ENCODE data around the gene KRT34.
"Not testable (repeated sequence)": the region's sequence is repeated elsewhere in the genome, so short reads cannot be mapped to it uniquely, and the experiment has no call there.

KRT34 gene

DNA sequence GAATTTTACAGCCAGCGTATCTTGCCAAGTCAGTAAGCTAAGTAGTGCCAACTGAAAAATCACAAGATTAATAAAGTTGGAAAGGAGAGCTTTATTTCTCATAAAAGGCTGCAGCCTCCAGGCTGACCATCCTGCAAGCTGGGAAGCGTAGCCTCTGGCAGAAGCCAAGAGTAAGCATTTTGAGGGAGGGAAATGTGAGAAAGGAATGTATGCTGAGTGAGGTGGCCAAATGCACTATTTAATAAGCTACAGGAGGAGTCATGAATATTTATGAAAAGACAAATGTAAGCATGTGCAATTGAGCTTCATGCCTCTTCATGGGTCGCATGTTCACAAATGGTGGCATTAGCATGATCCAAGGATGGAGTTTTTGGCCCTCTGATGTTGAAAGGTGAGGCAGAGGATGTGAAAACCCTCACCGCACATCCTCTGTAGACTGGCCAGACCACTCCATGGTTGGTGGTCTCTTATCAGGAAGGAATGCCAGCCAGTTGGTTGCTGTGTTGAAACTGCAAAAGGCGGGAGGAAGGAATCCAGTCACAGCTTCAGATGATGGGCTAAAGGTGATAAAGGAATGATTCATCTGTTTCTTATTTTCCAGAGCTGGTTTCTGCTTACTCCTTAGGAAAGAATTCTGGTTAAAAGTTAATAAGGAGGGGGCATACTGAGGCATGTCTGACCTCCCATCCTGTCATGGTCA is 21.7 kb downstream of the KRT34 start:
- no peak for DNase-seq

DNA sequence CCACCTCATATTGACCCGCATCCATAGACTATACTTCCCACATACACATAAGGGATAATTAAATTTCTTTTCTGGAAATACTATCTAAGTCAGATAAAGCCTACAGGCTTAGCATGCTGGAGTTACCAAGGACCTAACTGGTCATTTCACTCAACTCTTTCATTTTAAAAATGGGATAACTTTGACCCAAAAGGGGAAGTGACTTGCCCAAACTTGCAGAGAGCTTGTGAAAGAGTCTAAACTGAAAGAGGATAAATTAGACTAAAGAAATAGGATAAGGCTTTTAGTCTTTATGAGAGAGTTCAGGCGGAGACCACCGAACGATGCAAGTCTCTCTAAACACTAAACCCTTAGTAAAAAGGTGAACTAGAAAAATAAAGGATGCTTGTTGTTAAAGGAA is 27.6 kb downstream of the KRT34 start:
- no peak for DNase-seq

DNA sequence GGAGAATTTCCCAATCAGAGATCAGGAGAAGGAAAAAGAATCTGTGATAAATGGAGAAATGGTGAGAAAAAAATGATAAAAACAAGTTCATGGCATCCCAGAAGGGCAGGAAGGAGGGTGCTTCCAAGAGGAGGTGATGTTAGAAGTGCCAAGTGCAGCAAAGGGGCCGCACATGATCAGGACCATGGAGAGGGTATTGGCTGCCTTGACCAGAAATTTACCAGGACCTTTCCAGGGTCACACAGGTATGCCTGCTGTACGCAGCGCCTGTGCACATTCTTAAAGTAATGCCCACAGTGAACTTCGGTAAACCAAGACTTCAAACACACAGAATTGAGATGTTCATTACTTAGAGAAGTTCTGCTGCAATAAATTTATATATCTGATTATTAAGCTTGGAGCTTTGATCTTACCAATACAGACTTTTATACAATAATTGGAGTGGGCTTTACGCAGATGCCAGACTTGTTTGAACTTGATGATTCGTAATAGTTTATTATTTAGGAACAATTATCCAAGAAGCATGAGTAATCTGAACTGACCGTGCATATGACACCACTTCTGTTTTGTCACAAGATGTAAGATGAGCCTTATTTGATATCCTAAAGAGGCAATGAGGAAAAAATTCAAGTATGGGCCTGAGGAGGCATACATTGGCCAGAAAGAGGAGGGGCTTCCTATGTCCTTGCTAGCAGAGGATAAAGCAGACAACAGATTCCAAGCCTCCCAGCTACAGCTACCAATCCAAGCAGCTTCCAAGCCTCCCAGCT is 29.3 kb downstream of the KRT34 start:
- no peak for DNase-seq

DNA sequence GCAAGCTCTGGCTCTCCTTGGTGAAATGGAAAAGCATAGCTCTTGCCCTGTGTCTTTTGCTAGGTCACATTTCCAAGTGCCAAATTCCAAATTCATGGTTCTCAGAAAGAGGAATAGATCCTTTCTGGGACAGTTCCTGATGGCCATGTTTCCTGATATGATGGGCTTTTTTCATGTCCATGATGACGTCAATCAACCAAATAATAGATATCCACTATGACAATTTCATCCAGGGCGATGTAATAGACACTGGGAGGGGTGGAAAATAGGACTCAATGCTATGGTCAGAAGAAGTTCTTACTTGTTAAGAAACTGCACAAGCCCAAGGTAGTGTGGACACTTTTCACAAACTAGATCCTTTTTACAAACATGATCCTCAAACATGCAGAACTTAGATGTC is 30.9 kb downstream of the KRT34 start:
- no peak for DNase-seq

DNA sequence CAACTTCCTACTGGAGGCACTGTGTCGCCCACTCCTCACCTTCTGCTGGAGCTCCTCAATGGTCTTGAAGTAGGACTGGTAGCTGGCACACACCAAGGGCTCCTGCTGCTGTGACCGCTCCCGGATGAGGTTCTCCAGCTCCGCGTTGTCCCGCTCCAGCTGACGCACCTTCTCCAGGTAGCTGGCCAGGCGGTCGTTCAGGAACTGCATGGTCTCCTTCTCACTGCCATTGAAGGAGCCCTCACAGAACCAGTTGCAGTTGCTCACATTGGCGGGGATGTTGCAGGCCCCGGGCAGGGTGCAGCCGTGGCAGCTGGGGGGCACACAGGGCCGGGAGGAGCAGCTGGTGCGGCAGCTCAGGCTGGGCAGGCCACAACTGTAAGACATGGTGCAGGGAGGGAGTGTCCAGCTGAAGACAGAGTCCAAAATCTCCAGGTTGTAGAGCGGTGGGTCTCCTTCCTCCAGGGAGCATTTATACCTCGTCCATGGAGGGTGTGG is 31.7 kb downstream of the KRT34 start, which contains the start of gene KRT33A:
Gene KRT33A, minus strand, starts transcription at position 448 of the 498 bp plus-strand sequence. Its CDS starts 61 bp downstream, at position 387.
- DNase-seq = not testable (repeated sequence)

DNA sequence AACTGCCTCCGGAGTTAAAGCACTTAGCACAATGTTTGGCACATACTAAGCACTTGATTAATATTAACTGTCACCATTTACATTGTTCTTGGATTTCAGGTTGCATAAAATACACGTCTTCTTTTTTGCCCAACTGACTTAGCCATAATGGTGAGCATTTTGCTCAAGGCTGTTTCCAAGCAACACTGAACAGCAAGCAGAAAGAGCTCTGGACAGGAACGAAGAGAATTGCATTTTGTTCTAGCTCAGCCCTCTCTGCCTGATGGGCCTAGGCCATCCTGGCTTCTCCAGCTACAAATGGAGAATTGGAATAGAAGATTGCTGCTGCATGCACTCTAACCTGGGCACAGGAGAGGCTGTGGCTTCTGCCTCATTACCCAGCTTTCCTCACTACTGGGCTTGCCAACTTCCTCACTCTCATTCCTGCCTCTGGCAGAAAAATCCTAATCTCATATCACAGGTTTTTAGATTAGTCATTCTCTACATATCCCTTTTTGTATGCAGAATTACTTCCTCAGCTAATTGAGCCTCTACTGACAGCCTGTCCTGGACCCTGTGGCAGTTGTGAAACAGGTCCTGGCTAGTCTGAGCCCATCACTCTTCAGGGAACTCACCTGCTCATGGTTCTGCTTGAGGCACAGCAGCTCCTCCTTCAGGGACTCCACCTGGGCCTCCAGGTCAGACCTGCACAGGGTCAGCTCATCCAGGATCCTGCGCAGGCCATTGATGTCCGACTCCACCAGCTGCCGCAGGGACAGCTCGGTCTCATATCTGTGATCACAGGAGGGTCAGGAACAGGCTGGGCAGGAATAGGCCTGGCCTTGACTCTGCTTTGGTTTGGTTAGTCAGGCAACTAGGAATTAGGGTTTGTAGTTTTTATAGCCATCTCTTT is 34.0 kb downstream of the KRT34 start:
- DNase-seq = no peak

DNA sequence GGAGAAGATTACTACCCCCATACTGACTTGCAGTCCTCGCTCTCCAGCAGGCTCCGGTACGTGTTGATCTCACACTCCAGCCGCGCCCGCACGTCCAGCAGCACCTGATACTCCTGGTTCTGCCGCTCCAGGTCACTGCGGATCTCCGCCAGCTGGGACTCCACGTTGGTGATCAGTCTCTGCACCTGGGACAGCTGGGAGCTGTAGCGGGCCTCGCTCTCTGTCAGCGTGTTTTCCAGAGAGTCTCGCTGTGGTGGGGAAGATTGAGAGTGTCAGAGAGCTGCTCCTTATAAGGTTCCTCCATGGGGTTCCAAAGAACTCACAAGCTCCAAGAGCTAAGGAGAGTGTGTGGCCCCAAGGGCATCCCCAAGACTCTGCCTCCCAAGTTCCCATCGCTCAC is 35.7 kb downstream of the KRT34 start:
- not testable (repeated sequence) for DNase-seq

DNA sequence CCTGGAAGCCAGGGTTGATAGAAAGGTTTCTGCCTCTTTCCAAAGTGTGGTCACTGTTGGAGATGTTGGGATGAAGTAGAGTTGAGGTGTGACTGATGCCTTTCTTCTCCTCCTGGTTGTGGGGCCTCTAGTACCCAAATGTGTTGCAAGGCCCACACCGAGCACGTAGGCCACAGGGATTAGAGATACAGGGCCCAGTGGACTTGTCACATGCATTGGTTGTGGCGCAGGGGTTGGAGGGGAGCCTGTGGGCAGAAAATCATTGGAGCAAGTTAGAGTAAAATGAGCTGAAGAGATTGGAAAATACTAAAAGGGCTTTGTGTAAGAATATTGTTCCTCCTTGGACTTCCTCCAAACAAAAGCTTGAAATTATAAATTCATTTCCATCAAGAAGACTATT is 36.1 kb downstream of the KRT34 start:
- DNase-seq = no peak

DNA sequence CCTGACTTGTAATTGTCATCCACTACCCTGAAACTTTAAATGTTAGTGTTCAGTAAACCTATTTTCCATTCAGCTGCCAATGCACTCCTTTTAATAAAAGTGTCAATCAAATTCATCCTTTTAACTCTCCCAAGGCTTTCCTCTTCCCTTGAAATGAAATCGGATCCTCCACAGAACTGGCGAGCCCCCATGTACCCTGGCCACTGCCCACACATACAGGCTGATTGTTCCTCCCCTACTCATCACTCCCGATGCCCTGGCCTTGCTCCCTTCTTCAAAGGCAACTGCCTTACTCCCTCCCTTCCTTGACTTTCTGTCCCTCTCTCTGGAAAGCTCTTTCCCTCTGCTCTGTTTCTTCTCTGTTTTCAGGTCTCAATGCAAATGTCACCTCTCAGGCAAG is 39.1 kb downstream of the KRT34 start:
- no peak for DNase-seq

DNA sequence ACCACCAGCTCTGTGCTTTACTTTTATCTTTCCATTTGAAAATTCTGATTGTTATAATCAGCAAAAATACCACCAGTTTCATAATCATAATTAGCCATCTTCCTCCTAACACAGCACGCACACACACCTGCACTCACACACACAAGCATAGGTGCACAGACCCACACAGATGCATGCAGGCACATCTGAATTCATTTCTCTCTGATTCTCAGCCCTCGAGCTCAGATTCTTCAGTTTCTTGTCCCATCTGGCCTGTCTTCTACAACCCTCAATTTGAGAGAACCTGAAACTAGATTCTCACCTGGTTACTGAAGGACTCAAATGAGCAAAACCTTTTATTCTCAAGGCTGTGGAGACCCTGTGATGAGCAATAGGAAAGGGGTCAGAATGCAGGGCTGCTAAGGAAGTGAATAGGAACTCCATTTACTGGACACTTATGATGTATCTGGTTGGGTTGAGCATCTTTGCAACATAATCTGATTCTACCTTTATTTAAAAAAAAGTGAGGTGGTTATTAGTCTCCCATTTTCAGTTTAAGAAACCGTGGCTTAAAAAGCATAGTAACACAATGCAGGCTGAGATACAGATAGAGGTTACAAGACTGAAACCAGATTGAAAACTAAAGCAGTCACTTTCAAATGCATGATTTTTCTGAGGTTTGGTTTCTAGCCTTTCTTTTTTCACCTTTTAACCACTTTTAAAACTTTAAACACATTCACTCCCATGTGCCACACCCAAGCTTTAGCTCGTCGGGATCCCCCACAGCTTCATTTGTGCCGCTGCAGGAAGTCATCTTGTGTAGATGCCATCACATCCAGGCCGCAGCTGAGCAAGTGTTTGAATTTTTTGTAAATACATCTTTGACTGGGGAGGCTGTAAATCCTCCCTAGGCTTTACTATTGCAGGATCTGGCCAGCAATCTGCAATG is 40.9 kb downstream of the KRT34 start:
- DNase-seq = peak; percentile 77

DNA sequence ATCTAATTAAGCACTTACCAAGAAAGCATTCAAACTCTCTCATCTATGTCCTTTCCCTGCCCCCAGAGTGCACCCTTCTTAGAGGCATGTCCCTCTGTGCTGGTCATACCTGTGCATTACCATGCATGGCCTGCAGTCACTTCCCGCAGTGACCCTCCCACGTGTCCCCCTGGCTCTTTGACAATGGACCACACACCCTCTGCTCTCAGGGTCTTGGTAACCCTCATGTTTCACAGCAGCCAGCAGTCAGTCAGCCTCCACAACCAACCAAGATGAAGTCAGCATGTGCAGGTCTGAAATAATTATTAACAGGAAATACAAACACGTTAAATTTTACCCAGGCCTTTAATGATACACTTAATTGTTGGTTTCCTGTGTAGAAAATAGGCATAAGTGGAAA is 41.6 kb downstream of the KRT34 start:
- DNase-seq = no peak

DNA sequence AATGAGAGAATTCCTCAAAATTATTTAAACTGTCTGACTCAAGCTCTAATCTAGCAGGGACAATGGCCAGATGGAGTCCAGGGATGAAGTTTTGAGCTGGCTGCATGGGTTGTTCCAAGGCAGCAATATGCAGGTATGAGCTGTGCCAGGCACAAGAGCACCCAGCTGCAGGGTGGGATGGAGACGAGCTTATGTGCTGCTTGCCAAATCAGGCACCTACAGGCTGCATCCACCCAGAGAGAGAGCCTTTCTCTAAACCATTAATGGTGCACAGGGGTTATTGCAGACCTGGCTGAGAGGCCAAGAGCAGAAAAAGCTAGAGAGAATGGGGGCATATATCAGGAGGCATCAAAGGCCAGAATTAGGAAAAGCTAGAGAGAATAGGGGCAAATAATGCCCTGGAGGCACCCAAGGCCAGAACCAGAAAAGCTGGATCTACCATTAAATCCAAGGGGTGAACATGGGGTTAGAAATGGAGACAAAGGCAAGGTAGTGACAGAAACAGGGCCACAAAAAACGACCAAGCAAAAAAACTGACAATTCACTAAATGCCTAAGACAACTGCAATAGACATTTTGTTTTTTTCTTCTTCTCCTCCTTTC is 42.4 kb downstream of the KRT34 start:
- no peak for DNase-seq

DNA sequence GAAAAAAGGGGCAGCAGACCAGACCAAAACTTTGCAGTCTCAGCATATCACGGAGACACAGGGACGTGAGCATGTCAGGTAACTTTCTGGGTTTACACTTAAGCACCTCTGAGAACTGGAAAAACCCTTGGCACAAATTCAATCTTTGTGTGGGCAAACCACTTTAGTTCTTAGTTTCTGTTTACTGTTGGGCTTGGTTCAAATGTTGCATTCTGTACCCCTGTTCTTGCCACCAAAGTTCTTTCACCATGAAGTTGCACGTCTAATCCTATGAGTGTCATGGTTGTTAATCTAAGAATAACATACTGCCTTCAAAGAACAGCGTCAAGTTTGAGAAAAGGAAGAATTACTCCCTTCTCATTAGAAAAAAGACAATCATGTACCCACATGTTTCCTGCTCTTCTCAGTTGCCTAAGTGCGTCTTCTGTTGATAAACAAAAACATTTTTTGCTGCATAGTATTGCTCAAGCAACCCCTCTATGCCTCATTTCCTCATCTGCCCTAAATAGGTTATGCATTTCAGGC is 43.1 kb downstream of the KRT34 start:
- peak; percentile 42 for DNase-seq

DNA sequence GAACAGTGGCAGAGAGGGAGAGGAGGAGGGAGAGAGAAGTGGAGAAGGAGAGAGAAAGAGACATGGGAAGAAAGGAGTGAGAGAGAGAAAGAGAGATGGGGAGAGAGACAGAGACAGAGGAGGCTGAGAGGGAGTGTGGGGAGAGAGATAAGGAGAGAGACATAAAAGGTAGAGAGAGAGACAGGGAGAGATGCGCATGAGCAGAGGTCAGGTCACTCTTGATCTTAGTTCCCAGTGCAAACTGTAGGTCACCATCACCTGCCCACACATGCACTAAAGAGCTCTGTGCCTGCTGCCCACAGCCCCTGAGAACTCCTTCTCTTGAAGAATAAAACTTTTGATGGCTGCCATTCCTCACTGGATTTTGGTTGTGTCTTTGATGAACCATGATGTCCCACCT is 46.4 kb downstream of the KRT34 start:
- no peak for DNase-seq

DNA sequence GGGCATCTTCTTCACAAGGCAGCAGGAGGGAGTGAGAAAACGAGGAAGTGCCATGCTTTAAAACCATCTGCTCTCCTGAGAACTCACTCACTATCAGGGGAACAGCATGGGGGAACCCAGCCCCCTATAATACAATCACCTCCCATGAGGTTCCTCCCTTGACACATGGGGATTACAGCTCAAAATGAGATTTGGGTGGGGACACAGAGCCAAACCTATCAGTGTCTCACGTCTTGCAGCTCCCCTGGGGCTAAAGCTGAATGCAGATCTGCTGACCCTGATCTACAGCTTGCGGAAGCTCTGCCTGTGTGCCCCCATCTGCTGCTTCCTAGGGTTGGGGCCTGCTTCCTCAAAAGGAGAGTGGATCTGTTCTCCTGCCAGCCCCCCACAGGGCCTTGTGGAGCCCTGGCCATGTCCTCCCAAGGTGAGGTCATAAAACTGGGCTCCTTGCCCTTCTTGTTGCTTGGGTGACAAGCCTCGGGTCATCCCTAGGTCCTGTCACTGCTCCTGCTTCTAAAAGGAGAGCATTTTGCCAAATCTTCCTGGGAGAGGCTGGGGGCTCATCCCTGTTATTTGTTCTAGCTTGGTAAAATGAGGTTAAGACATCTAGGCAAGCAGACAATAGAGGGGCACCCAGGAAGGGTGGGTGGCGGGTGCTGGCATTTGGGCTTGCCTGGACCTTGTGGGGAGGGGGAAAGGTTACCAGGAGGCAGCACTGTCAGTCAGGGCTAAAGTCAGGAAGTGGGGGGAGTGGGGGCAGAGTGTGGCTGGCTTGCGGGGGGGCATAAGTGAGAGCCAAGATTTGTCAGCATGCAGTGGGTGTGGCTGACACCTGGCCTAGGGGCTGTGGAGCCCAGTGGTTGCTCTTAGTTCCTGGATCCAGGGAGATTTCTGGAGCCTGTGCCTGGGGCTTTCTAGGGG is 47.5 kb downstream of the KRT34 start:
- DNase-seq = peak; percentile 34

DNA sequence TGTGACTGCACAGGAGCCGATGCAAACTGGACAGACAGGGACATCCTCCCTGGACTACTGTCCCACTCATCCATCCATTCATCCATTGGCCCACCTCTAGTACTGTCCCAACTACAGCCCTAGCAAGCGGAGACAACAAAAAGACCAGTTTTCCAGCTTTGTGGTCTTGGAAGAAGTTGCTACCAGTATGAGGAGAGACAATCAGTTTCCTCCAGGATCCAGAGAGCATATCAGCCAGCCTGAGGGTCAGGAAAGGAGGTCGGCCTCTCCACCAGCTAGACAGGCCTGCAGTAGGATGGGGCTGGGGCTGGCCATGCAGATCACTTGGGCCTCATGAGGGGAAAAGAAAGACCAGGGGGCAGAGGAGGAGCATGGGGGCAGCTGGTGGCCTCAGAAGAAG is 48.3 kb downstream of the KRT34 start:
- no peak for DNase-seq

DNA sequence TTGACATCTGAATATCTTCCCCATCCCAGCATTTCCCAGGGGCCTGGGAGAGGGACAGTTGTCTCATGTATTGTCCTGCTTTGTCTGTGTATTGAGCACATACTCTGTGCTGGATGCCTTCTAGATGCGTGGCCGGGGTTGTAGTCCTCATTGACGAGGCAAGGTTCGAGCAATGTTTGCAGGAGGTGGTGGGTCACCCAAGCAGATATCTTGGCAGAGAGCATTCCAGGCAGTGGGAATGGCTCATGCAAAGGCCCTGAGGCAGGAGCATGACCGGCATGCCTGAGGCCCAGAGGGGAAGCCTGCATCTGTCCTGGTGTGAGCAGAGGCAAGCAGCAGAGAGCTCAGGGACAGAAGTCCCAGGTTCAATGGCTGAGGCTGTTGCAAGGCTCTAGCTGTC is 49.0 kb downstream of the KRT34 start:
- no peak for DNase-seq

DNA sequence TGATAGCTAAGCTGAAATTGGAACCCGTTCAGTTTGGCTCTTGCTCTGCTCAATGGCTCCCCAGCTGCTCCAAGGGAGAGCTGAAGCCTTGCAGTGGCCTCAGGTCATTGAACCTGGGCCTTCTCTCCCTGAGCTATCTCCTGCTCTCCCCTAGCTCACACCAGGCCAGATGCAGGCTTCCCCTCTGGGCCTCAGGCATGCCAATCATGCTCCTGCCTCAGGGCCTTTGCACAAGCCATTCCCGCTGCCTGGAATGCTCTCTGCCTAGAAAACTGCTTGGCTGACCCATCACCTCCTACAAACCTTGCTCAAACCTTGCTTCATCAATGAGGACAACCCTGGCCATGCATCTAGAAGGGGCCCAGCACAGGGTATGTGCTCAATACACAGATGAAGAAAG is 49.9 kb downstream of the KRT34 start:
- no peak for DNase-seq

DNA sequence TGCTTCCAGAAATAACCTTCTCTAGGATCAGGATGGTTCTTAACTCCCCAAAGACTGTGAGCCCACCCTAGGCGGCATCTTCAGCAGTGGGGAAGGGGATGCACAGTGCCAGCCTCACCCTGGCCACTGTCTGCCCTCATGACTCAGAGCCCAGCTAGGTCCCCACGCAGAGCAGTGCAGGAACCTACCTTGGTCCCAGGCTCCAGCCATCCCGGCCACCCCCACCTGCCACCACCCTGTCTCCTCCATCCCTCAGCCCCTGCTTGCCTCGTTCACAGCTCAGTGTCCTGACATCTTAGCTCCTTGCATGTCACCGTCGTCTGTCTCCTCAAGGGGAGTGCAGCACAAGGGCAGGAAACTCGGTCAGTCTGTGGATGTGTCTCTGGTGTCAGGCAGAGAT is 50.5 kb downstream of the KRT34 start:
- DNase-seq = no peak

DNA sequence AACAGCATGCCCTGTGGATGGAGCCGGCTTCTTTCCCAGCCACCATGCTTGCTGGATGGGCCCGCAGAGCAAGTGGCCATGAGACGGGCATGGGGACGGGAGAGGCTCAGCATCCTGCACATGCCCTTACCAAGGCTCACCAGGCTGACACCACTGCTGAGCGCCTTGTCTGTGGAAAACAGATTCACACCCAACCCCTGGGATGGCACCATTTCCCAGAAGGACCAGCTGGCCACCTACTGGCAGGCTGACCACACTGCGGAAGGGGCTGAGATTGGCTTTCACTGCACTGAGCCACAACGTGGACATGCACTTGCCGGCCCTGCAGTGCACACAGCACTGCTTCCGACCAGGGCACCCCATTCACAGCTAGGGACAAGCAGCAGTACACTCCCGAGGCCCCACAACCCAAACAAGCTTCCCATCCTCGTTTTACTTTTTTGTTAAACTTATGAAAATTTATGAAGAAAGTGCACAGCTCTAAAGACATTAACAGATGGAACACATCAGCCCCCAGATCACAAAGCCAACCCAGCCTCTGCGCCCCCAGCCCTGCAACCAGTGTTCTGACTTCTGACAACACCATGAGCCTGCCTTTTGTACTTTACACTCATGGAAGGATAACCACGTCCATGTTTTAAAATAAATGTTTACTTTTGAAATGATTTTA is 52.7 kb downstream of the KRT34 start:
- DNase-seq = peak; percentile 33
